NT2/D1 (cell line): ENCODE results near the gene FYB1.
"Not testable (repeated sequence)": the region's sequence is repeated elsewhere in the genome, so short reads cannot be mapped to it uniquely, and the experiment has no call there.

ENCODE experiments used
- DNase-seq: peaks from one replicate; pipeline ENCODE4 v3.0.0-alpha.2; 2011; ENCODE audit warnings: low read depth, low spot score
- H3K27me3 ChIP-seq: 2 replicates; pipeline ENCODE4 v1.6.0; 2011; ENCODE audit warnings: mild to moderate bottlenecking; ENCODE audit not compliant: insufficient read length, insufficient read depth
- H3K36me3 ChIP-seq: 2 replicates; pipeline ENCODE4 v1.6.1; 2011; ENCODE audit warnings: mild to moderate bottlenecking, low read length, mixed read lengths; ENCODE audit not compliant: insufficient read depth, insufficient read length
- H3K4me1 ChIP-seq: 2 replicates; pipeline ENCODE4 v1.5.1; 2011; ENCODE audit not compliant: insufficient read depth, insufficient read length
- H3K4me3 ChIP-seq: 2 replicates; pipeline ENCODE4 v1.5.1; 2011; ENCODE audit warnings: low read depth; ENCODE audit not compliant: insufficient read length
- H3K9ac ChIP-seq: 2 replicates; pipeline ENCODE4 v1.6.0; 2011; ENCODE audit warnings: low read depth; ENCODE audit not compliant: insufficient read length
- H3K9me3 ChIP-seq: 2 replicates; pipeline ENCODE4 v1.5.1; 2011; ENCODE audit warnings: mild to moderate bottlenecking, low read length; ENCODE audit not compliant: insufficient read depth
- SUZ12 ChIP-seq: IDR thresholded peaks from 2 replicates; pipeline ENCODE4 v1.6.1; 2011; ENCODE audit not compliant: insufficient read length, insufficient read depth; ENCODE audit errors: extremely low read depth
- YY1 ChIP-seq: IDR thresholded peaks from 2 replicates; pipeline ENCODE4 v1.6.1; 2011; ENCODE audit not compliant: insufficient read length, insufficient read depth
- ZNF274 ChIP-seq: IDR thresholded peaks from 2 replicates; pipeline ENCODE4 v1.6.1; 2011; ENCODE audit warnings: mild to moderate bottlenecking, low read depth, low read length

Gene FYB1

GRCh38 chr5:39226558-39226957 is 7.2 kb upstream of the FYB1 start:
- Histone ChIP-seq H3K9me3 (no peaks in the 10 kb centered on the region), H3K4me1 (no peaks in the 10 kb centered on the region), H3K9ac (no peak overlapping the region), H3K36me3 (no peaks in the 10 kb centered on the region), H3K27me3 (no peaks in the 10 kb centered on the region), H3K4me3 (no peak overlapping the region)
- no peak for DNase-seq
- TF ChIP-seq SUZ12 (no peak), ZNF274 (no peak), YY1 (no peak)

GRCh38 chr5:39226100-39226451 is 6.7 kb upstream of the FYB1 start:
- TF ChIP-seq SUZ12 (no peak), YY1 (no peak), ZNF274 (no peak)
- Histone ChIP-seq H3K9me3 (no peaks in the 10 kb centered on the region), H3K4me3 (no peak overlapping the region), H3K9ac (no peak overlapping the region), H3K4me1 (no peaks in the 10 kb centered on the region), H3K27me3 (no peaks in the 10 kb centered on the region), H3K36me3 (no peaks in the 10 kb centered on the region)
- no peak for DNase-seq

GRCh38 chr5:39225405-39226099 is 6.2 kb upstream of the FYB1 start:
- no peak for DNase-seq
- TF ChIP-seq SUZ12 (no peak), YY1 (no peak), ZNF274 (no peak)
- H3K27me3 ChIP-seq: no peaks in the 10 kb centered on the region

GRCh38 chr5:39224196-39224761 is 4.9 kb upstream of the FYB1 start:
- Histone ChIP-seq H3K36me3 (no peaks in the 10 kb centered on the region), H3K9me3 (no peaks in the 10 kb centered on the region), H3K27me3 (no peaks in the 10 kb centered on the region), H3K4me1 (no peaks in the 10 kb centered on the region), H3K4me3 (no peak overlapping the region), H3K9ac (no peak overlapping the region)
- no peak for DNase-seq
- no peak for TF ChIP-seq YY1

More at GRCh38 chr5:39225405-39226099, 6.2 kb upstream of the FYB1 start:
- no peaks in the 10 kb centered on the region for H3K36me3 ChIP-seq
- H3K9ac ChIP-seq: no peak overlapping the region
- H3K4me1 ChIP-seq: no peaks in the 10 kb centered on the region
- H3K4me3 ChIP-seq: no peak overlapping the region
- no peaks in the 10 kb centered on the region for H3K9me3 ChIP-seq

GRCh38 chr5:39223565-39224156 is 4.3 kb upstream of the FYB1 start:
- Histone ChIP-seq H3K9ac (no peak overlapping the region), H3K27me3 (no peaks in the 10 kb centered on the region)
- no peak for TF ChIP-seq YY1
- TF ChIP-seq ZNF274: no peak
- TF ChIP-seq SUZ12: no peak

GRCh38 chr5:39221671-39222070 is 2.3 kb upstream of the FYB1 start:
- not testable (repeated sequence) for H3K27me3 ChIP-seq, H3K4me3 ChIP-seq, H3K4me1 ChIP-seq, H3K36me3 ChIP-seq, H3K9ac ChIP-seq, H3K9me3 ChIP-seq, DNase-seq

More at GRCh38 chr5:39223565-39224156, 4.3 kb upstream of the FYB1 start:
- Histone ChIP-seq H3K36me3 (no peaks in the 10 kb centered on the region), H3K4me1 (no peaks in the 10 kb centered on the region), H3K4me3 (no peak overlapping the region), H3K9me3 (no peaks in the 10 kb centered on the region)
- DNase-seq: no peak

GRCh38 chr5:39220280-39221030 is 1.1 kb upstream of the FYB1 start:
- Histone ChIP-seq H3K4me1 (no peaks in the 10 kb centered on the region), H3K9me3 (no peaks in the 10 kb centered on the region), H3K27me3 (no peaks in the 10 kb centered on the region), H3K4me3 (no peak overlapping the region), H3K36me3 (no peaks in the 10 kb centered on the region), H3K9ac (no peak overlapping the region)
- TF ChIP-seq ZNF274: no peak
- TF ChIP-seq SUZ12: no peak
- TF ChIP-seq YY1: no peak
- DNase-seq: no peak
